HepG2 (cell line): ENCODE measurements around the gene TMCC2. TPM values are rescaled to one million over a fixed set of nuclear protein-coding genes. Genes with fewer than 3 reads are reported as not detected.
A peak's percentile ranks its signal among the peaks of the same experiment; 100 is the strongest.

Experiments used
- BCL6 ChIP-seq: IDR thresholded peaks from 2 replicates; pipeline ENCODE4 v1.6.1; 2016; ENCODE audit warnings: missing genetic modification reagents, missing compliant biosample characterization
- CEBPZ ChIP-seq: IDR thresholded peaks from 2 replicates; pipeline ENCODE4 v1.6.1; 2012; ENCODE audit warnings: low read length, improper control_type of control experiment
- E2F1 ChIP-seq: sonication (generic); formaldehyde crosslinking; IDR thresholded peaks from 2 replicates; pipeline ENCODE4 v1.5.0; 2020; ENCODE audit warnings: missing genetic modification reagents
- GABPA ChIP-seq, 2 experiments: IDR thresholded peaks; 2 replicates each; pipeline ENCODE4 v1.6.1; 2011 to 2016; ENCODE audit warnings: low read depth in 2 of 2, low read length in 1 of 2, missing biosample characterization in 1 of 2, missing genetic modification characterization in 1 of 2
- NFYC ChIP-seq: IDR thresholded peaks from 2 replicates; pipeline ENCODE4 v1.6.1; 2016; ENCODE audit warnings: missing genetic modification reagents, missing compliant biosample characterization
- PATZ1 ChIP-seq: sonication (generic); formaldehyde crosslinking; IDR thresholded peaks from 2 replicates; pipeline ENCODE4 v1.4.0; 2020; ENCODE audit warnings: missing genetic modification reagents
- SOX13 ChIP-seq, 3 experiments: fragments of 450-650 bp in 1 of 3; sonication (generic) in 1 of 3; formaldehyde crosslinking in 1 of 3; IDR thresholded peaks in 2 of 3; conservative IDR thresholded peaks in 1 of 3; 2 replicates each; pipeline versions ENCODE4 v1.5.0 to v1.6.1; 2016 to 2020; ENCODE audit warnings: antibody characterized with exemption in 1 of 3, mild to moderate bottlenecking in 1 of 3, missing compliant biosample characterization in 1 of 3, missing genetic modification reagents in 1 of 3, moderate library complexity in 1 of 3
- SP4 ChIP-seq: sonication (generic); formaldehyde crosslinking; IDR thresholded peaks from 2 replicates; pipeline ENCODE4 v1.8.1; 2023; ENCODE audit warnings: mild to moderate bottlenecking, missing genetic modification reagents
- XRCC5 ChIP-seq: fragments of 200-400 bp; formaldehyde crosslinking; optimal IDR thresholded peaks from 2 replicates; pipeline ENCODE3; 2017; ENCODE audit warnings: mild to moderate bottlenecking, low read length
- ZHX1 ChIP-seq: sonication (generic); formaldehyde crosslinking; IDR thresholded peaks from 2 replicates; pipeline ENCODE4 v1.8.1; 2022; ENCODE audit warnings: low read depth, mild to moderate bottlenecking, missing genetic modification reagents
- ZNF317 ChIP-seq: sonication (generic); formaldehyde crosslinking; IDR thresholded peaks from 2 replicates; pipeline ENCODE4 v1.5.0; 2020; ENCODE audit warnings: mild to moderate bottlenecking, missing genetic modification reagents
- ZNF687 ChIP-seq: sonication (generic); formaldehyde crosslinking; IDR thresholded peaks from 2 replicates; pipeline ENCODE4 v1.5.1; 2020; ENCODE audit warnings: mild to moderate bottlenecking, missing genetic modification reagents, moderate library complexity
- polyA plus RNA-seq, 8 experiments: library from polyadenylated mRNA; depleted of rRNA in 3 of 8; stranded (reverse) in 7 of 8; unstranded in 1 of 8; fragments of >200 nt; fragmentation: Illumina TruSeq in 4 of 8; extraction: Trizol in 4 of 8; gene quantifications; 2 replicates each; pipeline versions ENCODE4 v1.2.1 to v1.2.3, GENCODE V29; 2011 to 2016; ENCODE audit warnings: low read depth in 4 of 8, missing spikeins in 1 of 8, mixed read lengths in 1 of 8; ENCODE audit not compliant: insufficient read depth in 1 of 8
- total RNA-seq, 5 experiments: library from RNA; depleted of rRNA; stranded (reverse); fragments of >200 nt; fragmentation: Illumina TruSeq; extraction: Trizol; gene quantifications; 2 replicates each; pipeline ENCODE4 v1.2.3, GENCODE V29; 2016; ENCODE audit warnings: low read depth in 1 of 5

TMCC2 gene
- total and polyA plus RNA-seq, 2 of the 13 experiments (the other 11 are each of a cell fraction or from before 2014, with no cell fraction given): 0.12 to 0.24 TPM

GRCh38 chr1:205227584-205228013, at the start of gene TMCC2 (continued):
- TF ChIP-seq ZNF687 (CRISPR knock-in tag): peak; percentile 49
- TF ChIP-seq ZNF317 (CRISPR knock-in tag): no peak
- TF ChIP-seq NFYC (CRISPR knock-in tag): peak; percentile 88
- TF ChIP-seq ZHX1 (CRISPR knock-in tag): no peak
- peak; percentile 39; the same call in 1 of the 2 replicates for TF ChIP-seq BCL6
- TF ChIP-seq XRCC5: peak; percentile 55
- TF ChIP-seq E2F1 (CRISPR knock-in tag): 0 out of 2 replicates have a peak, but pooled peaks have one; percentile 32
- TF ChIP-seq CEBPZ: no peak
- peak; percentile 83 for TF ChIP-seq SP4 (CRISPR knock-in tag)
- peak; percentile 11; the same call in 1 of the 2 replicates for TF ChIP-seq GABPA (IDR thresholded peaks at IDR 0.05; ENCODE audit: low read depth, low read length)
- no peak for TF ChIP-seq GABPA (CRISPR knock-in tag; IDR thresholded peaks at IDR 0.05; ENCODE audit: low read depth)
- TF ChIP-seq PATZ1 (CRISPR knock-in tag): 0 out of 2 replicates have a peak, but pooled peaks have one; percentile 23
- peak; percentile 39; the same call in 1 of the 2 replicates for TF ChIP-seq SOX13 (IDR thresholded peaks at IDR 0.05)
- no peak for TF ChIP-seq SOX13 (CRISPR knock-in tag; conservative IDR thresholded peaks at IDR 0.05 in 1 of 2, IDR thresholded peaks at IDR 0.05 in 1 of 2)
